ENCODE results near the gene MAPT. TPM values are rescaled to one million over a fixed set of nuclear protein-coding genes. Genes with fewer than 3 reads are reported as not detected.
A peak's percentile ranks its signal among the peaks of the same experiment; 100 is the strongest.

Gene MAPT
- total RNA-seq, 2 donors from 2014 or later, result 11.7 to 14.7 TPM

DNA sequence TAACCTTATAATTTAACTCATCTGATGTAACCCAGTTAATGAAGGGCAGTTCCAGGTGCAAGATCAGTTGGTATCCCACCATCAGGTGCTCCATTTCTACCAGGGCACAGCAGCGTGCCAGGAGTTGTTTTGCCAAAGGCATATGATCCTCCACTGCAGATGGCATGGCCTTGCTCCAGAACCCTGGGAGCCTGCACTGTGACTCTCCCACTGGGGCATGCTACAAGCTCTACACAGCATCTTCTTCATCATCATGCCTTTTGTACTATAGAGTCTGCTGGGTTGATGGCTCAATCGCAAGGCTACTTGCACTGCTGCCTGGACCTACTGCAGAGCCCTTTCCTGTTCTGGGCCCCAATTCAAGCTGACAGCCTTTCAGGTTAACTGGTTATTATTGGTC lies 11.3 kb upstream of the MAPT start:
- 87% methylated on average over 2 of the region's 2 CpGs for WGBS
- TF ChIP-seq POLR2AphosphoS5 (IDR thresholded peaks at IDR 0.05) (no peak), POLR2A (IDR thresholded peaks at IDR 0.05) (no peak)
- TF ChIP-seq, protein P1, sequence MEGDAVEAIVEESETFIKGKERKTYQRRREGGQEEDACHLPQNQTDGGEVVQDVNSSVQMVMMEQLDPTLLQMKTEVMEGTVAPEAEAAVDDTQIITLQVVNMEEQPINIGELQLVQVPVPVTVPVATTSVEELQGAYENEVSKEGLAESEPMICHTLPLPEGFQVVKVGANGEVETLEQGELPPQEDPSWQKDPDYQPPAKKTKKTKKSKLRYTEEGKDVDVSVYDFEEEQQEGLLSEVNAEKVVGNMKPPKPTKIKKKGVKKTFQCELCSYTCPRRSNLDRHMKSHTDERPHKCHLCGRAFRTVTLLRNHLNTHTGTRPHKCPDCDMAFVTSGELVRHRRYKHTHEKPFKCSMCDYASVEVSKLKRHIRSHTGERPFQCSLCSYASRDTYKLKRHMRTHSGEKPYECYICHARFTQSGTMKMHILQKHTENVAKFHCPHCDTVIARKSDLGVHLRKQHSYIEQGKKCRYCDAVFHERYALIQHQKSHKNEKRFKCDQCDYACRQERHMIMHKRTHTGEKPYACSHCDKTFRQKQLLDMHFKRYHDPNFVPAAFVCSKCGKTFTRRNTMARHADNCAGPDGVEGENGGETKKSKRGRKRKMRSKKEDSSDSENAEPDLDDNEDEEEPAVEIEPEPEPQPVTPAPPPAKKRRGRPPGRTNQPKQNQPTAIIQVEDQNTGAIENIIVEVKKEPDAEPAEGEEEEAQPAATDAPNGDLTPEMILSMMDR (IDR thresholded peaks at IDR 0.05), result no peak
- intact Hi-C loops (cut with DNase I), result no loop called here
- H3K9me3 ChIP-seq, result no peaks in the 10 kb centered on the region
- H3K27ac ChIP-seq, result no peak overlapping the region
- H3K4me3 ChIP-seq, result no peak overlapping the region
- no peaks in the 10 kb centered on the region for H3K27me3 ChIP-seq (replicated peaks; ENCODE audit: insufficient read depth)
- H3K4me1 ChIP-seq (replicated peaks), result no peaks in the 10 kb centered on the region
- DNase-seq (ENCODE audit: low spot score), result no peak
- no peaks in the 10 kb centered on the region for H3K36me3 ChIP-seq

DNA sequence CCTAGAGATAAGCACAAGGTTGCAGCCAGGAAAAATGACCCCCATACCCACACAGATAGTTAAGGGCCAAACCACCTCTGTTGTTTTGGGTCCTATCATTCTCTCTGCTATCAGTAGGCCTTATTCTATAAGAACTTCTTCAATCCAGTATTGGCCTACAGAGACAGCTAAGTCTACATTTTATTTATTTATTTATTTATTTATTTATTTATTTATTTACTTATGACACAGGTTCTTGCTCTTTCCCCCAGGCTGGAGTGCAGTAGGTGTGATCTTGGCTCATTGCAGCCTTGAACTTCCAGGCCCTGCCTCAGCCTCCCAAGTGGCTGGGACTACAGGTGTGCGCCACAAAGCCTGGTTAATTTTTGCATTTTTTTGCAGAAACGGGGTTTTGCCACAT lies 7.5 kb upstream of the MAPT start:
- intact Hi-C loops (cut with DNase I), result no loop called here
- no peak overlapping the region for H3K27ac ChIP-seq
- H3K27me3 ChIP-seq (replicated peaks; ENCODE audit: insufficient read depth), result no peaks in the 10 kb centered on the region
- WGBS, result 89% methylated on average over 2 of the region's 2 CpGs
- no peaks in the 10 kb centered on the region for H3K36me3 ChIP-seq
- H3K4me1 ChIP-seq (replicated peaks), result no peaks in the 10 kb centered on the region
- no peak overlapping the region for H3K4me3 ChIP-seq
- TF ChIP-seq, protein P1 (IDR thresholded peaks at IDR 0.05), result no peak
- TF ChIP-seq POLR2AphosphoS5 (IDR thresholded peaks at IDR 0.05) (no peak), POLR2A (IDR thresholded peaks at IDR 0.05) (no peak)
- H3K9me3 ChIP-seq, result no peaks in the 10 kb centered on the region
- DNase-seq (ENCODE audit: low spot score), result no peak

DNA sequence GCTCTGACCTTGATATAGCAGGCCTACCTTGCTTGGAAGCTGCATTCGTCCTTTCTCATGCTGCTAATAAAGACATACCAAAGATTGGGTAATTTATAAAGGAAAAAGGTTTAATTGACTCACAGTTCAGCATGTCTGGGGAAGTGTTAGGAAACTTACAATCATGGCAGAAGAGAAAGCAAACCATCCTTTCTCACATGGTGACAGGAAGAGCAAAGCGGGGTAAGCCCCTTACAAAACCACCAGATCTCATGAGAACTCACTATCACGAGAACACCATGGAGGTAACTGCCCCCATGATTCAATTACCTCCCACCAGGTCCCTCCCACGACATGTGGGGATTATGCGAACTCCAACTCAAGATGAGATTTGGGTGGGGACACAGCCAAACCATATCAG lies 6.0 kb upstream of the MAPT start:
- H3K4me3 ChIP-seq, result no peak overlapping the region
- no peak for DNase-seq (ENCODE audit: low spot score)
- H3K27ac ChIP-seq, result no peak overlapping the region
- no peak for TF ChIP-seq POLR2AphosphoS5 (IDR thresholded peaks at IDR 0.05)
- no peak for TF ChIP-seq POLR2A (IDR thresholded peaks at IDR 0.05)
- TF ChIP-seq, protein P1 (IDR thresholded peaks at IDR 0.05), result no peak
- no peaks in the 10 kb centered on the region for H3K36me3 ChIP-seq
- no peaks in the 10 kb centered on the region for H3K9me3 ChIP-seq
- intact Hi-C loops (cut with DNase I), result no loop called here
- WGBS, result 71% methylated on average over 5 of the region's 5 CpGs
- no peaks in the 10 kb centered on the region for H3K4me1 ChIP-seq (replicated peaks)
- H3K27me3 ChIP-seq (replicated peaks; ENCODE audit: insufficient read depth), result no peaks in the 10 kb centered on the region

DNA sequence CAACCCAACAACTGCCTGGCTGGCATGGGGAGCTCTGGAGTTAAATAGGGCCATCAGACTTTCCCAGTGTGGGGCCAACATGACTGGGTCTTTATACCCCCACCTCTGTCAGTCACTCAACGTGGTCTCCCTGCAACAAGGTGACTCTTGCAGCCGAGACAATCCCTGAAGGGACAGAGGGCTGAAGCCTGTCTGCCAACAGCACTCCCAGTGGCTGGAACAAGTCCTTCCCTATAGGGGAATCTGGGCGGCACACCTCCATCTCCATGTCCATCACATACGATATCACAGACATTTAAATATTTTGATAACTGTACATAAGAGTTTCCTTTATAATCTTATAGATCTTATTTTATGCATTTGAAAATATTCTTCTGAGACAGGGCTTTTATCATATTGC lies 4.8 kb upstream of the MAPT start:
- no peak for TF ChIP-seq POLR2A (IDR thresholded peaks at IDR 0.05)
- TF ChIP-seq POLR2AphosphoS5 (IDR thresholded peaks at IDR 0.05), result no peak
- TF ChIP-seq, protein P1 (IDR thresholded peaks at IDR 0.05), result no peak
- Histone ChIP-seq H3K4me3 (no peak overlapping the region), H3K27me3 (replicated peaks; ENCODE audit: insufficient read depth) (no peaks in the 10 kb centered on the region), H3K27ac (no peak overlapping the region), H3K36me3 (no peaks in the 10 kb centered on the region), H3K9me3 (no peaks in the 10 kb centered on the region), H3K4me1 (replicated peaks) (no peaks in the 10 kb centered on the region)
- intact Hi-C loops (cut with DNase I), result no loop called here
- WGBS, result 34% methylated on average over 4 of the region's 4 CpGs
- no peak for DNase-seq (ENCODE audit: low spot score)

DNA sequence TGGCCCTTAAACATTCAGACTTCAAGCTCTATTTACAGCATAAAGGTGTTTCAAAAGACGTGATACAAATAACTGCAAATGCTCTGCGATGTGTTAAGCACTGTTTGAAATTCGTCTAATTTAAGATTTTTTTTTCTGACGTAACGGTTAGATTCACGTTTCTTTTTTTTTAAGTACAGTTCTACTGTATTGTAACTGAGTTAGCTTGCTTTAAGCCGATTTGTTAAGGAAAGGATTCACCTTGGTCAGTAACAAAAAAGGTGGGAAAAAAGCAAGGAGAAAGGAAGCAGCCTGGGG lies 681 bp upstream of the MAPT start:
- Histone ChIP-seq H3K4me3 (peak overlapping the region; percentile 68 to 73), H3K27me3 (replicated peaks; ENCODE audit: insufficient read depth) (peaks cover 14% of the 10 kb centered on the region), H3K27ac (peak overlapping the region; percentile 44 to 62), H3K36me3 (no peaks in the 10 kb centered on the region), H3K9me3 (no peaks in the 10 kb centered on the region), H3K4me1 (replicated peaks) (no peaks in the 10 kb centered on the region)
- no peak for DNase-seq (ENCODE audit: low spot score)
- 41% methylated on average over 7 of the region's 7 CpGs for WGBS
- no peak for TF ChIP-seq POLR2A (IDR thresholded peaks at IDR 0.05)
- TF ChIP-seq, protein P1 (IDR thresholded peaks at IDR 0.05), result no peak
- TF ChIP-seq POLR2AphosphoS5 (IDR thresholded peaks at IDR 0.05), result no peak
- intact Hi-C loops (cut with DNase I), result loop anchor here (2.0 kb wide), 1 partner anchor 47 kb away; no protein-coding TSS in a partner anchor

Data from prostate gland (tissue), 2 donors.